K562 (cell line): ENCODE results near the gene RGS7.

Experiments
- MYBL2 ChIP-seq, 2 experiments: fragments of 450-650 bp in 1 of 2; sonication (generic) in 1 of 2; formaldehyde crosslinking in 1 of 2; IDR thresholded peaks; 2 replicates each; pipeline versions ENCODE4 v1.6.1 to v1.8.1; 2017 to 2022; ENCODE audit warnings: borderline replicate concordance in 1 of 2, inconsistent platforms in 1 of 2, low read depth in 1 of 2, mild to moderate bottlenecking in 1 of 2, missing genetic modification reagents in 1 of 2, moderate library complexity in 1 of 2
- NFRKB ChIP-seq: fragments of 450-650 bp; IDR thresholded peaks from 2 replicates; pipeline ENCODE4 v1.6.1; 2016; ENCODE audit warnings: low read depth
- PML ChIP-seq: IDR thresholded peaks from 2 replicates; pipeline ENCODE4 v1.6.1; 2012; ENCODE audit warnings: low read length, inconsistent platforms
- RB1 ChIP-seq: fragments of 450-650 bp; IDR thresholded peaks from 2 replicates; pipeline ENCODE4 v1.6.1; 2017; ENCODE audit warnings: low read depth, mild to moderate bottlenecking
- SMAD2 ChIP-seq: fragments of 150-350 bp; IDR thresholded peaks from 2 replicates; pipeline ENCODE4 v1.6.1; 2014; ENCODE audit warnings: low read depth, mild to moderate bottlenecking, low read length

DNA sequence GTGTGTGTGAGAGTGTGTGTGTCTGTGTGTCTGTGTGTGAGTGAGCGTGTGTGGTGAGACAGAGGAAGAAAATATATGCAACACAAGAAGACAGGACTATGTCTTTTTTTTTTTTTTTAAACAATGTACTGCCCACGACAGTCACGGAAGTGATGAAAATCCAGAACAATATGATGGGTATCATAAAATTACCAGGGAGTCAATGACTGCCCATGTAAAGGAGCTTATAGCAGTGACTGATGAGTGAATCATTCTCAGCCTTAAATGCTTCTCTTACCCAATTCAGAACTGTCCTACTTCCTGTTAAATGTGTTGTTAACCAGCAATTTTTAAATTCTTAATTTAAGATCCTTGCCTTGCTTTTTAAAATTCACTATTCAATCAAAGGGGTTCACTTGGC, 46.6 kb downstream of the RGS7 start:
- no peak for TF ChIP-seq SMAD2
- TF ChIP-seq RB1: no peak
- no peak for TF ChIP-seq NFRKB
- TF ChIP-seq MYBL2 (IDR thresholded peaks at IDR 0.05; ENCODE audit: low read depth): no peak
- TF ChIP-seq MYBL2 (CRISPR knock-in tag; IDR thresholded peaks at IDR 0.05; ENCODE audit: borderline replicate concordance): no peak
- no peak for TF ChIP-seq PML
